Measurements from ENCODE around the gene NFATC2. TPM values are rescaled to one million over a fixed set of nuclear protein-coding genes. Genes with fewer than 3 reads are reported as not detected.
A peak's percentile ranks its signal among the peaks of the same experiment; 100 is the strongest.
"Not testable (repeated sequence)": the region's sequence is repeated elsewhere in the genome, so short reads cannot be mapped to it uniquely, and the experiment has no call there.

Gene NFATC2
- total and polyA plus RNA-seq, 4 donors: 2.5 to 4.6 (median 3.0) TPM

DNA sequence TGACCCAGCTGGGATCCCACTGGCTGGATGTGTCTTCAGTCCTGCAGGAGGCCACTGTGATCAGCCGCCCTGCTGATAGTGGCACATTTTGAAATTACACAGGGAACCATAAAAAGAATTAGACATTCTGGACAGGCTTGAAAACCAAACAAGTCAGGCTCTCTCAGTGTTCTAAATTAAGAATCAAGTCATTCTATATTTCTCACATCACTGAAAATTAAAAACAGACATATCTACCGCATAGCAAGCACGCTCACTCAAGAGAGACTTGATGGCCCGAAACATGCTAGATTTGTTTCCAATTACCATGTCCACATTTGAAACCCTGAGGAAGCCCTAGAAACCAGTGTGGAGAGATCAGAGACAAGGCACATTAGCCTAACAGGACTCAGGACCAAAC is 57.7 kb downstream of the NFATC2 start:
- Histone ChIP-seq H3K4me1 (ENCODE audit: control insufficient read depth, insufficient read depth, low read length) (peaks cover 19% of the 10 kb centered on the region), H3K4me3 (ENCODE audit: low read depth, low read length) (no peak overlapping the region), H3K27ac (ENCODE audit: low read depth, low read length) (no peak overlapping the region), H3K36me3 (ENCODE audit: control insufficient read depth, insufficient read depth, low read length) (no peaks in the 10 kb centered on the region), H3K27me3 (ENCODE audit: control insufficient read depth, insufficient read depth, low read length) (peaks cover 3% of the 10 kb centered on the region), H3K9me3 (ENCODE audit: control insufficient read depth, insufficient read depth, low read length) (no peaks in the 10 kb centered on the region)
- DNase-seq (ENCODE audit: low read depth in 4 of 6, low spot score in 6 of 6): no peak
- WGBS (ENCODE audit: insufficient coverage): 84% methylated on average over 4 of the region's 4 CpGs

DNA sequence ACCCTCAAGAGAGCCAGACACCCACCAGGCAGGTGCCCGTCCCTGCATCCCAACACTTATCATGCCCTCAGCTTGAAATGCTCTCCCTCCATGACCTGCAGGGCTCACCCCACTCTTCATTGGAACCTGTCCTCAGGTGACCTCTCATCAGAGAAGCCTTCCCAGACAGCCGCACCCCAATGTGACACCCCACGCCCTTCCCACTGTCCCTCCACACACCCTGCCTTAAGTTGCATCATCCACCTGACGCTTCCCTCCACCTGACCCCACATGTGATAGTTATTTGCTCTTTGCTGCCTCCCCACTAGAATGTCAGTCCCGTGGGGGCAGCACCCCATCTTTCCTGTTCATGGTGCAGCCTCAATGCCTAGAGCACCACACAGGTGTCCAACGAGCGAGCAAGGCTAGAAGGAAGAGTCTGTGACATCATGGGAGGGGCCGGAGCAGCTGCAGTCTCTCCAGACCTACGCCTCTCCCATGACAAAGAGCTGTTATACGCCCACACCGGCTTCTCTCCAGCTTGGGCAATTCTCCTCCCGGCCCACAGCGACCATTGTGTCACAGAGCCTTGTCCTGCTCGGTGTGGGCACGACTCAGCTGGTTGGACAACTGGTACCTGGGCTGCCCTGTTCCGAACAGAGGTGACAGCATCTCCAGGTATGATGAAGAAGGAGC is 58.2 kb downstream of the NFATC2 start:
- H3K27me3 ChIP-seq (ENCODE audit: control insufficient read depth, insufficient read depth, low read length): peaks cover 3% of the 10 kb centered on the region
- H3K9me3 ChIP-seq (ENCODE audit: control insufficient read depth, insufficient read depth, low read length): no peaks in the 10 kb centered on the region
- H3K36me3 ChIP-seq (ENCODE audit: control insufficient read depth, insufficient read depth, low read length): no peaks in the 10 kb centered on the region
- H3K4me1 ChIP-seq (ENCODE audit: control insufficient read depth, insufficient read depth, low read length): peaks cover 19% of the 10 kb centered on the region
- no peak overlapping the region for H3K27ac ChIP-seq (ENCODE audit: low read depth, low read length)
- no peak overlapping the region for H3K4me3 ChIP-seq (ENCODE audit: low read depth, low read length)
- WGBS (ENCODE audit: insufficient coverage): 73% methylated on average over 14 of the region's 16 CpGs
- no peak for DNase-seq (ENCODE audit: low read depth in 4 of 6, low spot score in 6 of 6)

DNA sequence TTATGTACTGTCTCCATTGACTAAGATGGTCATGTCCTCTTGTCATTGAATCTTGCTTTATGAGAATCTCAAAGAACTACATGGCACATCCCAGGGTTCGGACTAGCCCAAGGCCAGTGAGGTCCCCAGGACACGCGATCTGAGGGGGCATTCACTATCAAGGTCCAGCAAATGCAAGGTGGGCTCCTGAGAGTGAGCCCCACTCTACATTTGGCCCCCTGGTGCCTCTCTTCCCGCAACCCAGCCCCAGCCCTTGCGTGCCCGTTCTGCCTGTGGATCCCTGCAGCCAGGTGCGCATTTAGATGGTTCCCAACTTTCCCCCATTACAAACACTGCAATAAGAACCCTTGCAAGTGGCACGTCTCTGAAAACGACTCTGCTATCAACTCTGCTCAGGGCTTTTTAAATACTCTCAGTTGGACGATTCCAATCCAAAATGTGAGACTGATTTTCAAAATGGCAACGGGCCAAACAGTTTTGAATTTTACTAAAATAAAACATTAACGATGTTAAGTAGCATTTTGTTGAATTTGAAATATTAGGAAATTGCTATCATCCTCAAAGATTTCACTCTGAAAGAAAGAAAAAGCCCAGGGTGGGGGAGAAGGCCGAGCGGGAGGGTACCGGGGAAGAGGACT is 59.6 kb downstream of the NFATC2 start:
- Histone ChIP-seq H3K27ac (ENCODE audit: low read depth, low read length) (no peak overlapping the region), H3K4me3 (ENCODE audit: low read depth, low read length) (no peak overlapping the region), H3K36me3 (ENCODE audit: control insufficient read depth, insufficient read depth, low read length) (no peaks in the 10 kb centered on the region), H3K9me3 (ENCODE audit: control insufficient read depth, insufficient read depth, low read length) (no peaks in the 10 kb centered on the region), H3K4me1 (ENCODE audit: control insufficient read depth, insufficient read depth, low read length) (peaks cover 19% of the 10 kb centered on the region), H3K27me3 (ENCODE audit: control insufficient read depth, insufficient read depth, low read length) (no peaks in the 10 kb centered on the region)
- DNase-seq (ENCODE audit: low read depth in 4 of 6, low spot score in 6 of 6): peak in 1 of 6 donors; percentile 67
- 94% methylated on average over 8 of the region's 15 CpGs for WGBS (ENCODE audit: insufficient coverage)

DNA sequence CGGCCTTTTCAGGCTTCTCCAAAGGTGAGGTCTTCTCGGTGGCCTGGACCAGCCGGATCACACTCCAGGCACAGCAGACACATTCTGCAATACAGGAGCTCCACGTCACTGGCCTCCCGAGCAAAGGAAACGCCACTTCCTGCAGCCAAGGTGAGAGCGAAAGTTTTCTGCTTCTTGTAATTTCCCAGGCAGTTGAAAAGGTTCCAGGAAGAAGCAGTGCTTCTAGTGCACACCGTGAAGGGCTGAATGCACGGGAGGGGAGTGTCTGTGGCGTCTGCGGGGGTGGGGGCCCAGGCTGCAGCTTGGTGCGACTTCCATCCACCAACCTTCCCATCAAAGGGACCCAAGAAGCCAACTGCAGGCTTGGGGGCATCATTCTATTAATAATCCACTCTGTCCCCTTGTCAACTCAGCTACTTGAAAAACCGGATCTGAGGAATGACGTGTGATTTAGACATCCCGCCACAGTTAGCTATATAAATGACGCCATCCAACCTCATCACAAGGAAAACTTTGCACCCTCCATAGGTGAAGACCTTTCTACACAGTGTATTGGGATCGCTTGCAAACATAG is 61.1 kb downstream of the NFATC2 start:
- peaks cover 2% of the 10 kb centered on the region for H3K9me3 ChIP-seq (ENCODE audit: control insufficient read depth, insufficient read depth, low read length)
- 93% methylated on average over 11 of the region's 17 CpGs for WGBS (ENCODE audit: insufficient coverage)
- H3K36me3 ChIP-seq (ENCODE audit: control insufficient read depth, insufficient read depth, low read length): no peaks in the 10 kb centered on the region
- H3K27me3 ChIP-seq (ENCODE audit: control insufficient read depth, insufficient read depth, low read length): no peaks in the 10 kb centered on the region
- no peak overlapping the region for H3K4me3 ChIP-seq (ENCODE audit: low read depth, low read length)
- no peak overlapping the region for H3K27ac ChIP-seq (ENCODE audit: low read depth, low read length)
- peaks cover 8% of the 10 kb centered on the region for H3K4me1 ChIP-seq (ENCODE audit: control insufficient read depth, insufficient read depth, low read length)
- no peak for DNase-seq (ENCODE audit: low read depth in 4 of 6, low spot score in 6 of 6)

DNA sequence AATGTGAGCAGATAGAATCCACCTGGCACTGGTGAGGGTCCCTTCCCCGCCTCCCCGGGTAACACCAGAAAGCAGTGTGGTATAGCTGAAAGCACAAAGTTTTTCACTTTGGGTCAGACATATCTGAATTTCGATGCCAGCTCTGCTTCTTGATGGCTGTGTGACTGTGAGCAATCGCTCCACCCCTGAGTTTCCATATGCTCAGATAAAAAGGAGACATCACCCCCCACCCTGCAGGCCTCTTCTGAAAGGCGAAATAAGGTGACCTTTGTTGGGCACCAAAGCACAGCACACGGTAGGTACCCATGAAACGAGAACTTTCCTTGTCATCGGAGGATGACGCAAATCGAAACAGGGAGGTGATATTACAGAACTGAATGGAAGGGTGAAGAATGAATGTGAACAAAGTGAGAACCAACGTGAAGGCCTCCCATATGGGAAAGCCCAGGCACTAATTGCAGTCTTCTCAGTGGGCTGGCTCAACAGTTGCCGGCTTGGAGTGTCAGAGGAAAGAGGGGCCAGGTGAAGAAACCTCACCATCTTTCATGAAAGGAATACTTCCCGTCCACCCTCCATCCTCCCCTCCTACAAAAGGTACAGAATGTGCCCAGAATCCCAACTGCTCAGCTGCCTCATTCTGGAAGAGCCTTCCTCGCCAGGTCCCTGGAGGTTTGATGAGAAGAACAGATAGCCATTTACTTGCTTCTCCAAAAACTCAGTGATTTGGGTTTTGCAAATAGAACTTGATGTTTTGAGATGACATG is 61.8 kb downstream of the NFATC2 start:
- no peak for DNase-seq (ENCODE audit: low read depth in 4 of 6, low spot score in 6 of 6)
- H3K27ac ChIP-seq (ENCODE audit: low read depth, low read length): no peak overlapping the region
- 89% methylated on average over 11 of the region's 14 CpGs for WGBS (ENCODE audit: insufficient coverage)

DNA sequence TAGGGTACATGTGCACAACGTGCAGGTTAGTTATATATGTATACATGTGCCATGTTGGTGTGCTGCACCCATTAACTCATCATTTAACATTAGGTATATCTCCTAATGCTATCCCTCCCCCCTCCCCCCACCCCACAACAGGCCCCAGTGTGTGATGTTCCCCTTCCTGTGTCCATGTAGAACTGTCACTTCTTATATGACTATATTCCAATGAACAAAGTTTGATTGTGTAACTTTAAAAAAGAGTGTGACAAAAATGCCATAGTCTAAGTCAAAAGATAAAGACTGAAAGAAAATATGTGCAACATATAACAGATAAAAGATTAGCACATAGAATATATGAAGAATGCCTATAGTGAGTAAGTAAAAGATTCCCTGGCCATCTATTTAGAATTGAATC is 66.4 kb downstream of the NFATC2 start:
- no CpG with 5 or more reads among the region's 1 CpG for WGBS (ENCODE audit: insufficient coverage)
- H3K9me3 ChIP-seq (ENCODE audit: control insufficient read depth, insufficient read depth, low read length); H3K27me3 ChIP-seq (ENCODE audit: control insufficient read depth, insufficient read depth, low read length); DNase-seq (ENCODE audit: low read depth in 4 of 6, low spot score in 6 of 6); H3K4me1 ChIP-seq (ENCODE audit: control insufficient read depth, insufficient read depth, low read length); H3K27ac ChIP-seq (ENCODE audit: low read depth, low read length); H3K4me3 ChIP-seq (ENCODE audit: low read depth, low read length); H3K36me3 ChIP-seq (ENCODE audit: control insufficient read depth, insufficient read depth, low read length): not testable (repeated sequence)

More for the DNA sequence above, 61.8 kb downstream of the NFATC2 start:
- Histone ChIP-seq H3K4me1 (ENCODE audit: control insufficient read depth, insufficient read depth, low read length) (peaks cover 8% of the 10 kb centered on the region), H3K36me3 (ENCODE audit: control insufficient read depth, insufficient read depth, low read length) (no peaks in the 10 kb centered on the region), H3K4me3 (ENCODE audit: low read depth, low read length) (no peak overlapping the region), H3K27me3 (ENCODE audit: control insufficient read depth, insufficient read depth, low read length) (no peaks in the 10 kb centered on the region), H3K9me3 (ENCODE audit: control insufficient read depth, insufficient read depth, low read length) (peaks cover 2% of the 10 kb centered on the region)

DNA sequence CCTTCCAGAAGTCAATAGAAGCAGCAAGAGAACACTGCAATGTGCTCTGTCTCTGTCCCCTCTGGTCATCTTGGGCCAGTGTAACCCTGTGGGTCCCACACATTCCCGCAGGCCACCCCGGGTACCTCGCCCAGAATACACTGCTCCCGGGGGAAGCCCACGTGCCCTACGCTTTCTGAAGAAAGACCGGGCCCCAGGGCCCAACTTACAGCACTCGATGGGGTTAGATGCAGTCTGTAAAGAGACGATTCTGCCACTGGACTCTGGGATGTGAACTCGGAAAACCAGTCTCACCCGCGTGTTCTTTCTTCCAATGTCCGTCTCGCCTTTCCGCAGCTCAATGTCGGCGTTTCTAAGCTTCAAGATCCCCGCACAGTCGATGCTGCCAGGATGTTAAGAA is 68.7 kb downstream of the NFATC2 start:
- no peak overlapping the region for H3K27ac ChIP-seq (ENCODE audit: low read depth, low read length)
- no peak for DNase-seq (ENCODE audit: low read depth in 4 of 6, low spot score in 6 of 6)
- peaks cover 6% of the 10 kb centered on the region for H3K4me1 ChIP-seq (ENCODE audit: control insufficient read depth, insufficient read depth, low read length)
- H3K4me3 ChIP-seq (ENCODE audit: low read depth, low read length): no peak overlapping the region
- no peaks in the 10 kb centered on the region for H3K36me3 ChIP-seq (ENCODE audit: control insufficient read depth, insufficient read depth, low read length)
- no peaks in the 10 kb centered on the region for H3K27me3 ChIP-seq (ENCODE audit: control insufficient read depth, insufficient read depth, low read length)
- peaks cover 2% of the 10 kb centered on the region for H3K9me3 ChIP-seq (ENCODE audit: control insufficient read depth, insufficient read depth, low read length)
- 89% methylated on average over 19 of the region's 19 CpGs for WGBS (ENCODE audit: insufficient coverage)

DNA sequence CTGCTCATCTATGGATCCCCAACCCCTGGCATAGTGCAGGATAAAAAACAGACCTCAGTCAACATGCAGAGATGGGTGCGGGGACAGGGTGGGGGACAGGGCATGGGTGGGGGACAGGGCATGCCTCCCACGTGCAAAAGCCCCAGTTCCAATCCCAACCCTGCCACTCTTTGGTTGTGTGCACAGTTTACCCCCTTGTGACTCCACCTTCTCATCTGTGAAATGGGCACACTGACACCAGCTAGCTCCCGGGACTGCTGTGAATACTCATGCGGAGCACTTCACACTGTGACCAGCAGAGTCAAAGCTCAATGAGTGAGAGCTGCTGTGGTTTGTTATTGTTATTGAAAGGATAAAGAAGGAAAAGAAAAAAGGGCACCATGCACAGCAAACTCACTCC is 69.3 kb downstream of the NFATC2 start:
- H3K4me3 ChIP-seq (ENCODE audit: low read depth, low read length): no peak overlapping the region
- DNase-seq (ENCODE audit: low read depth in 4 of 6, low spot score in 6 of 6): no peak
- no peaks in the 10 kb centered on the region for H3K36me3 ChIP-seq (ENCODE audit: control insufficient read depth, insufficient read depth, low read length)
- H3K9me3 ChIP-seq (ENCODE audit: control insufficient read depth, insufficient read depth, low read length): peaks cover 2% of the 10 kb centered on the region
- H3K27ac ChIP-seq (ENCODE audit: low read depth, low read length): no peak overlapping the region
- WGBS (ENCODE audit: insufficient coverage): 100% methylated on average over 2 of the region's 4 CpGs
- H3K4me1 ChIP-seq (ENCODE audit: control insufficient read depth, insufficient read depth, low read length): peaks cover 10% of the 10 kb centered on the region
- H3K27me3 ChIP-seq (ENCODE audit: control insufficient read depth, insufficient read depth, low read length): no peaks in the 10 kb centered on the region

DNA sequence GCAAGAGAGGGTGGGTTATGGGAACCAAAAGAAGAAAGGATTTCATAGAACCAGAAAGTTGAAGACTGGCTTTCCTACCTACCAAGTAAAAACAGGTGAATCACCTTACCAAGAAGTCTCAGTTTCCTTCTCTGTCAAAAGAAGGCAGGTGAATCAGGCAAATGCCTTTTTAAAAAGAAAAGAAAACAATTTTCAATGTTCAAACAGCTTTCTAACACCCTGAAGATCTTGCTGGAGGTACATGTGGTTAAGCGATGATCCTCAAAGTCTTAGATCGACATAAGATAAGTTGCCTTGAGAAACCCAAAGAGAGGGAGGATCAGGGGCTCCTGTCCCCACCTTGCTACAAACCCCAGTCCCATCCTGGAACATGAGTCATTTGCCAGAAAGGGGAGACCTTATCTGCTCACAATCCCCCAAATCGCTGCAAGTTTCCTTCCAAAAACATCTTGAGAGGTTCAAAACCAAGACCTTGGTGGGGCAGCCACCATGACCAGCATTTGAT is 71.6 kb downstream of the NFATC2 start:
- Histone ChIP-seq H3K36me3 (ENCODE audit: control insufficient read depth, insufficient read depth, low read length) (no peaks in the 10 kb centered on the region), H3K27ac (ENCODE audit: low read depth, low read length) (no peak overlapping the region), H3K27me3 (ENCODE audit: control insufficient read depth, insufficient read depth, low read length) (no peaks in the 10 kb centered on the region), H3K4me3 (ENCODE audit: low read depth, low read length) (no peak overlapping the region), H3K4me1 (ENCODE audit: control insufficient read depth, insufficient read depth, low read length) (peaks cover 11% of the 10 kb centered on the region), H3K9me3 (ENCODE audit: control insufficient read depth, insufficient read depth, low read length) (no peaks in the 10 kb centered on the region)
- DNase-seq (ENCODE audit: low read depth in 4 of 6, low spot score in 6 of 6): no peak
- no CpG with 5 or more reads among the region's 3 CpGs for WGBS (ENCODE audit: insufficient coverage)
